ENCODE measurements around the gene ZNF546. TPM values are rescaled to one million over a fixed set of nuclear protein-coding genes. Genes with fewer than 3 reads are reported as not detected.

Gene ZNF546
- total and polyA plus RNA-seq, 4 donors, result 6.1 to 18.0 (median 11.8) TPM

GRCh38 chr19:39998501-39998900, 1.6 kb downstream of the ZNF546 start:
- peaks cover 3% of the 10 kb centered on the region for H3K9me3 ChIP-seq (ENCODE audit: control insufficient read depth, insufficient read depth, low read length)
- no peak for DNase-seq (ENCODE audit: low read depth in 4 of 6, low spot score in 6 of 6)
- H3K27me3 ChIP-seq (ENCODE audit: control insufficient read depth, insufficient read depth, low read length), result no peaks in the 10 kb centered on the region
- no peak overlapping the region for H3K4me3 ChIP-seq (ENCODE audit: low read depth, low read length)
- WGBS (ENCODE audit: insufficient coverage), result 100% methylated on average over 3 of the region's 4 CpGs
- H3K27ac ChIP-seq (ENCODE audit: low read depth, low read length), result no peak overlapping the region
- peaks cover 4% of the 10 kb centered on the region for H3K36me3 ChIP-seq (ENCODE audit: control insufficient read depth, insufficient read depth, low read length)
- peaks cover 3% of the 10 kb centered on the region for H3K4me1 ChIP-seq (ENCODE audit: control insufficient read depth, insufficient read depth, low read length)

DNA sequence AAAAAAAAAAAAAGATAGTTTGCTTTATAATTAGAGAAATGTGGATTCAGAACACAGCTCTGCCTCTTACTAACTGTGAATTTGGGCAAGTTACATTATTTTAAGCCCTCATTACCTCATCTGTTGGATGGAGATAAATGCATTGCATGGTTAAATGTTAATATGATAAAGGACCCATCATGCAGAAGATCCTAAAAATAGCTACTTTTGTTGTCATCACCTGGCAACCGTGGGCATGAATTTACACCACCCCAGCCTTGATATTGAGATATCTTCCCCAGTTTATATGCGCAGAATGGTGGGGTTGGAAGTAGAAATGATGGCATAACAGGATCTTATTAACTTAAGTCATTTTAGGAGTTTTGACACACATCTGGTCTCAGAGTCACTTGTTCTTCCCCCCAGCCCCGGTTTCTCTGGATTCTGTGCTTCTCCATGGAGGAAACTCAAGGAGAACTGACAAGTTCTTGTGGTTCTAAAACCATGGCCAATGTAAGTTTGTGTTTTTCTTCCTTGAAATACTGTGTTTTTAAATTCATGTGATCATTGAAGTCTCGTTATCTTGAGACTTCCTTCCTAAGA, 8.9 kb downstream of the ZNF546 start:
- H3K4me3 ChIP-seq (ENCODE audit: low read depth, low read length), result no peak overlapping the region
- DNase-seq (ENCODE audit: low read depth in 4 of 6, low spot score in 6 of 6), result no peak
- H3K4me1 ChIP-seq (ENCODE audit: control insufficient read depth, insufficient read depth, low read length), result no peaks in the 10 kb centered on the region
- H3K27me3 ChIP-seq (ENCODE audit: control insufficient read depth, insufficient read depth, low read length), result no peaks in the 10 kb centered on the region
- no peaks in the 10 kb centered on the region for H3K9me3 ChIP-seq (ENCODE audit: control insufficient read depth, insufficient read depth, low read length)
- WGBS (ENCODE audit: insufficient coverage), result no CpG with 5 or more reads among the region's 4 CpGs
- H3K36me3 ChIP-seq (ENCODE audit: control insufficient read depth, insufficient read depth, low read length), result peaks cover 18% of the 10 kb centered on the region
- H3K27ac ChIP-seq (ENCODE audit: low read depth, low read length), result no peak overlapping the region

DNA sequence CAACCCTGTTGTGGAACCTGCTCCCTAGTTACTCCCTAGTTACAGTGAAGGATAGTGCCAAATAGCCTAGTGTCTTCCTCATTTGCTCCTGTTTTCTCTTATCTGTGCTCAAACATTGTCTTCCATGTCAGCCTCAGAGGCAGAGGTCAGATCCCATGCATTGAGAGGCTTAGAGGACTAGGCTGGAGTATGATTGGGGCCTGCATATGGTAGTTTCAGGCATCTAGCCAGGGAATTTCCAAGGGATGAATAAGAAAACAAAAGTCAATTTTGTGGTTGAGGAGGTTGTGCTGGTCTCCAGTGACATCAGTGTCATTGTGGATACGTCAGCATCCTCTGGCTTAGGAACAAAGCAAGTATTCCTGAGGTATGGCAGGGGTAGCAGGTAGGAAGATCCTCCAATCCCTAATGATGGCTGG, 9.4 kb downstream of the ZNF546 start:
- Histone ChIP-seq H3K36me3 (ENCODE audit: control insufficient read depth, insufficient read depth, low read length) (peaks cover 19% of the 10 kb centered on the region), H3K4me3 (ENCODE audit: low read depth, low read length) (no peak overlapping the region), H3K27me3 (ENCODE audit: control insufficient read depth, insufficient read depth, low read length) (no peaks in the 10 kb centered on the region), H3K4me1 (ENCODE audit: control insufficient read depth, insufficient read depth, low read length) (no peaks in the 10 kb centered on the region), H3K27ac (ENCODE audit: low read depth, low read length) (no peak overlapping the region), H3K9me3 (ENCODE audit: control insufficient read depth, insufficient read depth, low read length) (no peaks in the 10 kb centered on the region)
- 75% methylated on average over 1 of the region's 1 CpG for WGBS (ENCODE audit: insufficient coverage)
- no peak for DNase-seq (ENCODE audit: low read depth in 4 of 6, low spot score in 6 of 6)

- H3K36me3 ChIP-seq (ENCODE audit: control insufficient read depth, insufficient read depth, low read length), result peaks cover 15% of the 10 kb centered on the region
- H3K9me3 ChIP-seq (ENCODE audit: control insufficient read depth, insufficient read depth, low read length), result peaks cover 4% of the 10 kb centered on the region
- H3K4me1 ChIP-seq (ENCODE audit: control insufficient read depth, insufficient read depth, low read length), result no peaks in the 10 kb centered on the region
- no peak for DNase-seq (ENCODE audit: low read depth in 4 of 6, low spot score in 6 of 6)
- no peaks in the 10 kb centered on the region for H3K27me3 ChIP-seq (ENCODE audit: control insufficient read depth, insufficient read depth, low read length)
- H3K4me3 ChIP-seq (ENCODE audit: low read depth, low read length), result no peak overlapping the region
- no peak overlapping the region for H3K27ac ChIP-seq (ENCODE audit: low read depth, low read length)
Measured at GRCh38 chr19:40009674-40010073, 12.8 kb downstream of the ZNF546 start.

GRCh38 chr19:40013991-40014390, 17.1 kb downstream of the ZNF546 start:
- Histone ChIP-seq H3K36me3 (ENCODE audit: control insufficient read depth, insufficient read depth, low read length) (peaks cover 8% of the 10 kb centered on the region), H3K4me3 (ENCODE audit: low read depth, low read length) (no peak overlapping the region), H3K9me3 (ENCODE audit: control insufficient read depth, insufficient read depth, low read length) (peaks cover 8% of the 10 kb centered on the region), H3K4me1 (ENCODE audit: control insufficient read depth, insufficient read depth, low read length) (no peaks in the 10 kb centered on the region), H3K27ac (ENCODE audit: low read depth, low read length) (no peak overlapping the region), H3K27me3 (ENCODE audit: control insufficient read depth, insufficient read depth, low read length) (no peaks in the 10 kb centered on the region)
- DNase-seq (ENCODE audit: low read depth in 4 of 6, low spot score in 6 of 6), result no peak
- WGBS (ENCODE audit: insufficient coverage), result no CpG with 5 or more reads among the region's 4 CpGs

DNA sequence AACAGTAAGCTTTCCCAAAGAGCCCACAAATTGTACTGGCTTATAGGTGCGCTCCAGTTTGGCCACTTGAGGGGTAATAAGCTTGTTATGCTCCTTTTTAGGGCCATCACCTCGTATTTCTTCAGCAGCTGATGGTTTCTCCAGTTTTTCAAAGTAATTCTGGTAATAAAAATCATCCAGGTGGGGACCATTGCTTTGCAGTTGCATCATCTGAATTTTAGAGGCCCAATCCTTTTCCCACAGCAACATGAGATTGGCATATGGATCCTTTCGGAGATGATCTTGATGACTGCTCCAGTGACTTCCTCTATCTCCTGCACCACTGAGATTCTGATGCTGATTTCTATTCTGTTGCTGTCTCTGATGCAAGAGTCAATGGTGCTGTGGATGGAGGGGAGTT, 27.1 kb downstream of the ZNF546 start:
- H3K27ac ChIP-seq (ENCODE audit: low read depth, low read length), result no peak overlapping the region
- WGBS (ENCODE audit: insufficient coverage), result 80% methylated on average over 1 of the region's 3 CpGs
- H3K36me3 ChIP-seq (ENCODE audit: control insufficient read depth, insufficient read depth, low read length), result no peaks in the 10 kb centered on the region
- no peaks in the 10 kb centered on the region for H3K27me3 ChIP-seq (ENCODE audit: control insufficient read depth, insufficient read depth, low read length)
- no peak overlapping the region for H3K4me3 ChIP-seq (ENCODE audit: low read depth, low read length)
- peaks cover 13% of the 10 kb centered on the region for H3K9me3 ChIP-seq (ENCODE audit: control insufficient read depth, insufficient read depth, low read length)
- H3K4me1 ChIP-seq (ENCODE audit: control insufficient read depth, insufficient read depth, low read length), result no peaks in the 10 kb centered on the region
- no peak for DNase-seq (ENCODE audit: low read depth in 4 of 6, low spot score in 6 of 6)

GRCh38 chr19:40025938-40026596, 29.2 kb downstream of the ZNF546 start:
- Histone ChIP-seq H3K9me3 (ENCODE audit: control insufficient read depth, insufficient read depth, low read length) (peaks cover 19% of the 10 kb centered on the region), H3K4me3 (ENCODE audit: low read depth, low read length) (no peak overlapping the region), H3K27ac (ENCODE audit: low read depth, low read length) (no peak overlapping the region), H3K27me3 (ENCODE audit: control insufficient read depth, insufficient read depth, low read length) (no peaks in the 10 kb centered on the region), H3K4me1 (ENCODE audit: control insufficient read depth, insufficient read depth, low read length) (no peaks in the 10 kb centered on the region), H3K36me3 (ENCODE audit: control insufficient read depth, insufficient read depth, low read length) (no peaks in the 10 kb centered on the region)
- WGBS (ENCODE audit: insufficient coverage), result 71% methylated on average over 1 of the region's 4 CpGs
- DNase-seq (ENCODE audit: low read depth in 4 of 6, low spot score in 6 of 6), result no peak

GRCh38 chr19:40026597-40026970, 29.7 kb downstream of the ZNF546 start:
- peaks cover 21% of the 10 kb centered on the region for H3K9me3 ChIP-seq (ENCODE audit: control insufficient read depth, insufficient read depth, low read length)
- no peaks in the 10 kb centered on the region for H3K27me3 ChIP-seq (ENCODE audit: control insufficient read depth, insufficient read depth, low read length)
- no peak overlapping the region for H3K4me3 ChIP-seq (ENCODE audit: low read depth, low read length)
- DNase-seq (ENCODE audit: low read depth in 4 of 6, low spot score in 6 of 6), result no peak
- WGBS (ENCODE audit: insufficient coverage), result no CpG with 5 or more reads among the region's 5 CpGs
- H3K4me1 ChIP-seq (ENCODE audit: control insufficient read depth, insufficient read depth, low read length), result no peaks in the 10 kb centered on the region
- no peak overlapping the region for H3K27ac ChIP-seq (ENCODE audit: low read depth, low read length)
- H3K36me3 ChIP-seq (ENCODE audit: control insufficient read depth, insufficient read depth, low read length), result no peaks in the 10 kb centered on the region

GRCh38 chr19:40033989-40034560, 37.2 kb downstream of the ZNF546 start:
- Histone ChIP-seq H3K4me3 (ENCODE audit: low read depth, low read length) (no peak overlapping the region), H3K27me3 (ENCODE audit: control insufficient read depth, insufficient read depth, low read length) (no peaks in the 10 kb centered on the region), H3K27ac (ENCODE audit: low read depth, low read length) (no peak overlapping the region), H3K9me3 (ENCODE audit: control insufficient read depth, insufficient read depth, low read length) (peaks cover 20% of the 10 kb centered on the region), H3K4me1 (ENCODE audit: control insufficient read depth, insufficient read depth, low read length) (no peaks in the 10 kb centered on the region), H3K36me3 (ENCODE audit: control insufficient read depth, insufficient read depth, low read length) (peaks cover 3% of the 10 kb centered on the region)
- DNase-seq (ENCODE audit: low read depth in 4 of 6, low spot score in 6 of 6), result no peak
- WGBS (ENCODE audit: insufficient coverage), result no CpG with 5 or more reads among the region's 2 CpGs

GRCh38 chr19:40035996-40036395, 39.1 kb downstream of the ZNF546 start:
- Histone ChIP-seq H3K9me3 (ENCODE audit: control insufficient read depth, insufficient read depth, low read length) (peaks cover 15% of the 10 kb centered on the region), H3K27ac (ENCODE audit: low read depth, low read length) (no peak overlapping the region), H3K4me3 (ENCODE audit: low read depth, low read length) (no peak overlapping the region)

More at GRCh38 chr19:40035996-40036395, 39.1 kb downstream of the ZNF546 start:
- Histone ChIP-seq H3K27me3 (ENCODE audit: control insufficient read depth, insufficient read depth, low read length) (no peaks in the 10 kb centered on the region), H3K36me3 (ENCODE audit: control insufficient read depth, insufficient read depth, low read length) (peaks cover 3% of the 10 kb centered on the region), H3K4me1 (ENCODE audit: control insufficient read depth, insufficient read depth, low read length) (no peaks in the 10 kb centered on the region)
- DNase-seq (ENCODE audit: low read depth in 4 of 6, low spot score in 6 of 6), result no peak
- no CpG with 5 or more reads among the region's 4 CpGs for WGBS (ENCODE audit: insufficient coverage)

Data from spinal cord (tissue), 10 donors.